ENCODE results near the gene LCN1. TPM values are rescaled to one million over a fixed set of nuclear protein-coding genes. Genes with fewer than 3 reads are reported as not detected.
"Not testable (repeated sequence)": the region's sequence is repeated elsewhere in the genome, so short reads cannot be mapped to it uniquely, and the experiment has no call there.

The LCN1 gene
- total and polyA plus RNA-seq, 2 experiments from 2014 or later: 0.27 TPM; not detected in 1

GRCh38 chr9:135544981-135545635, 23.9 kb downstream of the LCN1 start:
- Histone ChIP-seq H3K27ac (ENCODE audit: low read depth) (no peak overlapping the region), H3K36me3 (ENCODE audit: insufficient read depth) (no peaks in the 10 kb centered on the region), H3K4me3 (no peak overlapping the region), H3K4me1 (ENCODE audit: insufficient read depth) (no peaks in the 10 kb centered on the region), H3K27me3 (ENCODE audit: insufficient read depth) (no peaks in the 10 kb centered on the region), H3F3A (replicated peaks; ENCODE audit: low read depth) (no peaks in the 10 kb centered on the region), H3K4me2 (no peak overlapping the region), H2AFZ (no peak overlapping the region), H4K20me1 (replicated peaks; ENCODE audit: insufficient read depth) (no peaks in the 10 kb centered on the region), H3K79me2 (replicated peaks; ENCODE audit: insufficient read depth) (no peaks in the 10 kb centered on the region), H3K9me2 (ENCODE audit: insufficient read depth) (no peaks in the 10 kb centered on the region)
- Mint-ChIP-seq H3K27me3 (ENCODE audit: insufficient read depth, low read depth, poor library complexity) (peaks cover 10% of the 10 kb centered on the region), H3K4me1 (0 out of 3 replicates have a peak, but pooled peaks cover 1% of the 10 kb centered on the region), H3K36me3 (ENCODE audit: low read depth) (no peaks in the 10 kb centered on the region), H3K4me3 (no peak overlapping the region), H3K9me3 (no peaks in the 10 kb centered on the region), H3K27ac (no peak overlapping the region)
- DNase-seq (ENCODE audit: low spot score) (no peak), ATAC-seq (no peak)
- TF ChIP-seq EZH2phosphoT487 (IDR thresholded peaks at IDR 0.05; ENCODE audit: unreplicated experiment) (no peak), STAT1 (IDR thresholded peaks at IDR 0.05; ENCODE audit: unreplicated experiment) (no peak), POLR2AphosphoS5 (IDR thresholded peaks at IDR 0.05; ENCODE audit: low read depth) (no peak), ZNF331 (CRISPR knock-in tag; IDR thresholded peaks at IDR 0.05; ENCODE audit: low read depth) (no peak), JUNB (IDR thresholded peaks at IDR 0.05; ENCODE audit: unreplicated experiment) (no peak), EZH2 (IDR thresholded peaks at IDR 0.05; ENCODE audit: low read depth, unreplicated experiment) (no peak), NANOG (IDR thresholded peaks at IDR 0.05; ENCODE audit: borderline replicate concordance) (no peak), ZNF114 (CRISPR knock-in tag; IDR thresholded peaks at IDR 0.05) (no peak)
- TF ChIP-seq, protein P1, sequence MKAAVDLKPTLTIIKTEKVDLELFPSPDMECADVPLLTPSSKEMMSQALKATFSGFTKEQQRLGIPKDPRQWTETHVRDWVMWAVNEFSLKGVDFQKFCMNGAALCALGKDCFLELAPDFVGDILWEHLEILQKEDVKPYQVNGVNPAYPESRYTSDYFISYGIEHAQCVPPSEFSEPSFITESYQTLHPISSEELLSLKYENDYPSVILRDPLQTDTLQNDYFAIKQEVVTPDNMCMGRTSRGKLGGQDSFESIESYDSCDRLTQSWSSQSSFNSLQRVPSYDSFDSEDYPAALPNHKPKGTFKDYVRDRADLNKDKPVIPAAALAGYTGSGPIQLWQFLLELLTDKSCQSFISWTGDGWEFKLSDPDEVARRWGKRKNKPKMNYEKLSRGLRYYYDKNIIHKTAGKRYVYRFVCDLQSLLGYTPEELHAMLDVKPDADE (IDR thresholded peaks at IDR 0.05): no peak

DNA sequence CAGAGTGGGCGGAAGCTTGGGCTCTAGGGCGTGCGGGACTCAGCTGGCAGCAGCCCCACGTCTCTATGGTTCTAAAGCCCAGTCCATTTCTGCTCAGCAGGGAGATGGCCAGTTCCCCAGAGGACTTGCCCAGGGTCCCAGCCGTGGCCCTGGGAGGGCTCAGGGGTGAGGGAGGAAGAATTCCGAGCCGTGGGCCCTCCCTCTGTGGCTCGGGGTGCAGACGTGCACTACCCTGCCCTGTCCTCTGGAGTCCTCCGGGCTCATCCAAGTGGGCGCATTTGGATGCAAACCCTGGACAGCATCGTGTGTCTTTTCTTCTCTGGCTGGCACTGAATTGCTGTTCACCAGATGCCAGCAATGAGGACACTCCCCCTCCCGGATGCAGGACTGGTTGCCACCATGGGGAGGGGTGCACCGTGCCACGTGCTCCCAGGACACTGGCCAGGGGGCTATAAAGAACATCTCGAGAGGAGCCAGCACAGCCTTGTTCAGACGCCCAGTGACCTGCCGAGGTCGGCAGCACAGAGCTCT, 24.5 kb downstream of the LCN1 start, which contains the start of gene OBP2A:
TSS of gene OBP2A (plus strand) at position 481 of the 531 bp plus-strand sequence. CDS start 55 bp downstream, outside the sequence.
- not testable (repeated sequence) for H3K4me1 Mint-ChIP-seq, H3K27ac Mint-ChIP-seq

DNA sequence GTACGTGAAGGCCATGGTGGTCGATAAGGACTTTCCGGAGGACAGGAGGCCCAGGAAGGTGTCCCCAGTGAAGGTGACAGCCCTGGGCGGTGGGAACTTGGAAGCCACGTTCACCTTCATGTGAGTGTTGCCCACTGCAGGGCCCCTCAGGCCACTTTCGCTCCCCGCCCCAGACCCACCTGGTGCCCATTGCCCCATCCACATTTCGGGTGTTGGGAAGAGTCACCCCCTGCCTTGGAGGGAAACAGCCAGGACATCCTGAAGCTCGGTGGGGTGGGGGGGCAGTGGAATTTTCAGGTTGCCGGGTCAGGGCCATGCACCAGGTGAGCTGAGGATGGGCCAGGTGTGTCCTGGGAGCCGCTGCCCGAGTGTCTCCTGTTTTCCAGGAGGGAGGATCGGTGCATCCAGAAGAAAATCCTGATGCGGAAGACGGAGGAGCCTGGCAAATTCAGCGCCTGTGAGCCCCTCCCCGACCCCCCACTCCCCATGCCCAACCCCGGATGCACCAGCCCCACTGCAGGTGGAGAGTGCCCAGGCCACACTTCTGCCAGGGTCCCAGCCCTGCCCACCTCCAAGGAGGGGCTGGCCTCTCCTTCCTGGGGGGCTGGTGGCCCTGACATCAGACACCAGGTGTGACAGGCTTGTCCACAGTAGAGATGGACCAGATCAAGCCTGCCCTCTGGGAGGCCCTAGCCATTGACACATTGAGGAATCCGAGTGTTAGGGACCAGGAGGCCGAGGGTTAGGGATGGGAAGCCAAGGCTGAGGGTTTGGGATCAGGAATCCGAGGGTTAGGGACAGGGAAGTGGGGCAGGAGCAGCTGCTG, 25.8 kb downstream of the LCN1 start:
- H3K27me3 Mint-ChIP-seq (ENCODE audit: insufficient read depth, low read depth, poor library complexity): peaks cover 10% of the 10 kb centered on the region
- not testable (repeated sequence) for H3K27me3 ChIP-seq (ENCODE audit: insufficient read depth); H3K27ac Mint-ChIP-seq; H3K36me3 ChIP-seq (ENCODE audit: insufficient read depth); H3K79me2 ChIP-seq (replicated peaks; ENCODE audit: insufficient read depth); H2AFZ ChIP-seq; H3K9me3 Mint-ChIP-seq; H3K4me3 ChIP-seq; DNase-seq (ENCODE audit: low spot score); H4K20me1 ChIP-seq (replicated peaks; ENCODE audit: insufficient read depth); H3K27ac ChIP-seq (ENCODE audit: low read depth); ATAC-seq; H3K4me2 ChIP-seq; H3K9me2 ChIP-seq (ENCODE audit: insufficient read depth); H3K4me1 ChIP-seq (ENCODE audit: insufficient read depth); H3K4me3 Mint-ChIP-seq; H3K36me3 Mint-ChIP-seq (ENCODE audit: low read depth); H3F3A ChIP-seq (replicated peaks; ENCODE audit: low read depth); H3K4me1 Mint-ChIP-seq

More for the DNA sequence above, 24.5 kb downstream of the LCN1 start, which contains the start of gene OBP2A:
- H3K4me3 Mint-ChIP-seq; ATAC-seq; H3F3A ChIP-seq (replicated peaks; ENCODE audit: low read depth); H3K27me3 ChIP-seq (ENCODE audit: insufficient read depth); H3K36me3 ChIP-seq (ENCODE audit: insufficient read depth); H3K4me2 ChIP-seq; H3K4me1 ChIP-seq (ENCODE audit: insufficient read depth); H3K4me3 ChIP-seq; H3K9me3 Mint-ChIP-seq; H2AFZ ChIP-seq; H3K9me2 ChIP-seq (ENCODE audit: insufficient read depth); H4K20me1 ChIP-seq (replicated peaks; ENCODE audit: insufficient read depth); DNase-seq (ENCODE audit: low spot score); H3K36me3 Mint-ChIP-seq (ENCODE audit: low read depth); H3K79me2 ChIP-seq (replicated peaks; ENCODE audit: insufficient read depth); H3K27ac ChIP-seq (ENCODE audit: low read depth): not testable (repeated sequence)
- peaks cover 10% of the 10 kb centered on the region for H3K27me3 Mint-ChIP-seq (ENCODE audit: insufficient read depth, low read depth, poor library complexity)

All from GM23338 (cell line).